ENCODE measurements around the gene PA2G4.
"Not testable (repeated sequence)": the region's sequence is repeated elsewhere in the genome, so short reads cannot be mapped to it uniquely, and the experiment has no call there.

DNA sequence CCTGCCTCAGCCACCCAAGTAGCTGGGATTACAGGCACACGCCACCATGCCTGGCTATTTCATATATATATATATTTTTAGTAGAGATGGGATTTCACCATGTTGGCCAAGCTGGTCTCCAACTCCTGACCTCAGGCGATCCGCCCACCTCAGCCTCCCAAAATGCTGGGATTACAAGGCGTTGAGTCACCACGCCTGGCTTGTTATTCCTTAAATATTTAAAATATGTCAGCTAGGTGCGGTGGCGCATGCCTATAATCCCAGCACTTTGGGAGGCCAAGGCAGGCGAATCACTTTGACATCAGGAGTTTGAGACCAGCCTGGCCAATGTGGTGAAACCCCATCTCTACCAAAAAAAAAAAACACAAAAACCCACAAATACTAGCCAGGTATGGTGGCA lies 44.4 kb upstream of the PA2G4 start:
- TF ChIP-seq, protein P1, sequence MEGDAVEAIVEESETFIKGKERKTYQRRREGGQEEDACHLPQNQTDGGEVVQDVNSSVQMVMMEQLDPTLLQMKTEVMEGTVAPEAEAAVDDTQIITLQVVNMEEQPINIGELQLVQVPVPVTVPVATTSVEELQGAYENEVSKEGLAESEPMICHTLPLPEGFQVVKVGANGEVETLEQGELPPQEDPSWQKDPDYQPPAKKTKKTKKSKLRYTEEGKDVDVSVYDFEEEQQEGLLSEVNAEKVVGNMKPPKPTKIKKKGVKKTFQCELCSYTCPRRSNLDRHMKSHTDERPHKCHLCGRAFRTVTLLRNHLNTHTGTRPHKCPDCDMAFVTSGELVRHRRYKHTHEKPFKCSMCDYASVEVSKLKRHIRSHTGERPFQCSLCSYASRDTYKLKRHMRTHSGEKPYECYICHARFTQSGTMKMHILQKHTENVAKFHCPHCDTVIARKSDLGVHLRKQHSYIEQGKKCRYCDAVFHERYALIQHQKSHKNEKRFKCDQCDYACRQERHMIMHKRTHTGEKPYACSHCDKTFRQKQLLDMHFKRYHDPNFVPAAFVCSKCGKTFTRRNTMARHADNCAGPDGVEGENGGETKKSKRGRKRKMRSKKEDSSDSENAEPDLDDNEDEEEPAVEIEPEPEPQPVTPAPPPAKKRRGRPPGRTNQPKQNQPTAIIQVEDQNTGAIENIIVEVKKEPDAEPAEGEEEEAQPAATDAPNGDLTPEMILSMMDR (IDR thresholded peaks at IDR 0.05) = not testable (repeated sequence)
- not testable (repeated sequence) for TF ChIP-seq POLR2A (IDR thresholded peaks at IDR 0.05)

Measured in thyroid gland (tissue), 4 donors.